ENCODE data around the gene SLC51B. TPM values are rescaled to one million over a fixed set of nuclear protein-coding genes. Genes with fewer than 3 reads are reported as not detected.
"Not testable (repeated sequence)": the region's sequence is repeated elsewhere in the genome, so short reads cannot be mapped to it uniquely, and the experiment has no call there.

Gene SLC51B
- polyA plus RNA-seq, 3 donors = not detected

- H3K27ac Mint-ChIP-seq = not testable (repeated sequence)
- WGBS (ENCODE audit: insufficient coverage) = 9% methylated on average over 6 of the region's 12 CpGs
- peak overlapping the region in 1 of 2 donors; percentile 77 for H3K4me3 Mint-ChIP-seq
Observed at GRCh38 chr15:65075607-65076395, 30.6 kb downstream of the SLC51B start.

GRCh38 chr15:65076486-65077290 lies 31.5 kb downstream of the SLC51B start, which contains the start of gene KBTBD13:
KBTBD13 (plus strand) TSS chr15:65076746; CDS start chr15:65076816, 70 bp downstream.
- WGBS (ENCODE audit: insufficient coverage) = 83% methylated on average over 73 of the region's 73 CpGs
- H3K9ac ChIP-seq (ENCODE audit: insufficient read depth, low read length, poor library complexity, severe bottlenecking) = no peak within 1 kb of the TSS
- peak within 1 kb of the TSS in 1 of 2 donors; percentile 83 for H3K4me3 Mint-ChIP-seq
- intact Hi-C loops (cut with micrococcal nuclease) = no loop called here
- peaks cover 4% of the 10 kb centered on the region for H3K4me1 Mint-ChIP-seq
- no peak within 1 kb of the TSS for H3K4me3 ChIP-seq (replicated peaks in 1 of 3; ENCODE audit: low read depth in 2 of 3, low read length in 3 of 3)
- DNase-seq = no peak
- H3K27me3 ChIP-seq (ENCODE audit: control insufficient read depth in 2 of 2, insufficient read depth in 2 of 2, low read length in 2 of 2) = peaks cover 5 to 26% of the 10 kb centered on the region in 2 donors
- peaks cover 4 to 6% of the 10 kb centered on the region in 2 donors for H3K4me1 ChIP-seq (ENCODE audit: control insufficient read depth in 1 of 2, insufficient read depth in 2 of 2, low read length in 2 of 2)
- no peak within 1 kb of the TSS for H3K27ac Mint-ChIP-seq
- peaks cover 0 to 3% of the 10 kb centered on the region in 2 donors for H3K36me3 Mint-ChIP-seq
- H3K79me2 ChIP-seq (ENCODE audit: insufficient read depth, low read length) = no peaks in the 10 kb centered on the region
- peaks cover 2 to 7% (median 5%) of the 10 kb centered on the region in 7 donors for H3K9me3 Mint-ChIP-seq
- no peak for TF ChIP-seq CTCF (IDR thresholded peaks at IDR 0.05)
- H3K27me3 Mint-ChIP-seq (ENCODE audit: low read depth in 3 of 3) = peaks cover 26 to 46% (median 32%) of the 10 kb centered on the region in 3 donors
- H4K20me1 ChIP-seq (ENCODE audit: insufficient read depth, low read length) = no peaks in the 10 kb centered on the region
- H2AFZ ChIP-seq (ENCODE audit: insufficient read depth, low read depth, low read length, poor library complexity, severe bottlenecking) = peak within 1 kb of the TSS; percentile 81
- H3K4me2 ChIP-seq (replicated peaks; ENCODE audit: extremely low read depth, low read length, poor library complexity, severe bottlenecking) = peak within 1 kb of the TSS; percentile 57
- peaks cover 0 to 7% of the 10 kb centered on the region in 2 donors for H3K9me3 ChIP-seq (replicated peaks in 1 of 2; ENCODE audit: control insufficient read depth in 1 of 2, insufficient read depth in 1 of 2, low read length in 2 of 2)
- H3K27ac ChIP-seq (ENCODE audit: low read depth in 1 of 2, low read length in 2 of 2) = no peak within 1 kb of the TSS
- no peaks in the 10 kb centered on the region for H3K36me3 ChIP-seq (replicated peaks in 1 of 2; ENCODE audit: control insufficient read depth in 1 of 2, insufficient read depth in 2 of 2, low read length in 2 of 2)

More at GRCh38 chr15:65075607-65076395, 30.6 kb downstream of the SLC51B start:
- H3K4me1 ChIP-seq (ENCODE audit: control insufficient read depth in 1 of 2, insufficient read depth in 2 of 2, low read length in 2 of 2); H3K27ac ChIP-seq (ENCODE audit: low read depth in 1 of 2, low read length in 2 of 2); H3K79me2 ChIP-seq (ENCODE audit: insufficient read depth, low read length); H3K4me2 ChIP-seq (replicated peaks; ENCODE audit: extremely low read depth, low read length, poor library complexity, severe bottlenecking); intact Hi-C loops (cut with micrococcal nuclease); DNase-seq; H2AFZ ChIP-seq (ENCODE audit: insufficient read depth, low read depth, low read length, poor library complexity, severe bottlenecking); H3K9me3 ChIP-seq (replicated peaks in 1 of 2; ENCODE audit: control insufficient read depth in 1 of 2, insufficient read depth in 1 of 2, low read length in 2 of 2); H3K9me3 Mint-ChIP-seq; H3K9ac ChIP-seq (ENCODE audit: insufficient read depth, low read length, poor library complexity, severe bottlenecking); H4K20me1 ChIP-seq (ENCODE audit: insufficient read depth, low read length); H3K4me3 ChIP-seq (replicated peaks in 1 of 3; ENCODE audit: low read depth in 2 of 3, low read length in 3 of 3); H3K36me3 ChIP-seq (replicated peaks in 1 of 2; ENCODE audit: control insufficient read depth in 1 of 2, insufficient read depth in 2 of 2, low read length in 2 of 2); H3K36me3 Mint-ChIP-seq; H3K4me1 Mint-ChIP-seq: not testable (repeated sequence)
- H3K27me3 Mint-ChIP-seq (ENCODE audit: low read depth in 3 of 3) = peaks cover 25 to 44% (median 31%) of the 10 kb centered on the region in 3 donors
- H3K27me3 ChIP-seq (ENCODE audit: control insufficient read depth in 2 of 2, insufficient read depth in 2 of 2, low read length in 2 of 2) = peaks cover 5 to 26% of the 10 kb centered on the region in 2 donors
